Activated CD4-positive, alpha-beta memory T cell treated with anti-CD3 and anti-CD28 coated beads for 36 hours (primary cell): Measurements from ENCODE around the gene EDEM3. TPM values are rescaled to one million over a fixed set of nuclear protein-coding genes. Genes with fewer than 3 reads are reported as not detected.
A peak's percentile ranks its signal among the peaks of the same experiment; 100 is the strongest.

Experiments used
- CTCF ChIA-PET: fragments of 350-600 bp; sonication (Branson Sonifier 250); formaldehyde crosslinking; loops from one replicate; lab custom pipeline; 2021; ENCODE audit warnings: antibody characterized with exemption, inconsistent platforms; lab: Charles Lee
- POLR2A ChIA-PET: fragments of 350-600 bp; sonication (Branson Sonifier 250); formaldehyde crosslinking; loops from one replicate; lab custom pipeline; 2021; ENCODE audit warnings: antibody characterized with exemption; lab: Charles Lee
- DNase-seq: peaks from one replicate; pipeline ENCODE4 v3.0.0-alpha.2; 2020
- H3K27ac Mint-ChIP-seq: one replicate; pipeline ENCODE4 v1.8.0; 2021; ENCODE audit warnings: mixed read lengths
- H3K27me3 Mint-ChIP-seq: one replicate; pipeline ENCODE4 v1.8.0; 2021; ENCODE audit warnings: mixed read lengths
- H3K36me3 Mint-ChIP-seq: one replicate; pipeline ENCODE4 v1.8.0; 2021; ENCODE audit warnings: mixed read lengths
- H3K4me1 Mint-ChIP-seq: one replicate; pipeline ENCODE4 v1.8.0; 2021; ENCODE audit warnings: low read depth, mixed read lengths
- H3K4me3 Mint-ChIP-seq: one replicate; pipeline ENCODE4 v1.8.0; 2021; ENCODE audit warnings: mild to moderate bottlenecking, mixed read lengths
- H3K9me3 Mint-ChIP-seq: one replicate; pipeline ENCODE4 v1.8.0; 2021; ENCODE audit warnings: mixed read lengths
- intact Hi-C: fragments of 100-400 bp; cut with micrococcal nuclease; formaldehyde crosslinking; loops from one replicate; pipeline ENCODE4 v1.15.1; 2023
- total RNA-seq, 2 experiments: library from RNA; stranded (reverse); gene quantifications; one replicate each; pipeline ENCODE4 v1.2.3, GENCODE V29; 2021

Gene EDEM3
- total RNA-seq, 2 experiments from 2014 or later, result 14.5 to 15.2 TPM

DNA sequence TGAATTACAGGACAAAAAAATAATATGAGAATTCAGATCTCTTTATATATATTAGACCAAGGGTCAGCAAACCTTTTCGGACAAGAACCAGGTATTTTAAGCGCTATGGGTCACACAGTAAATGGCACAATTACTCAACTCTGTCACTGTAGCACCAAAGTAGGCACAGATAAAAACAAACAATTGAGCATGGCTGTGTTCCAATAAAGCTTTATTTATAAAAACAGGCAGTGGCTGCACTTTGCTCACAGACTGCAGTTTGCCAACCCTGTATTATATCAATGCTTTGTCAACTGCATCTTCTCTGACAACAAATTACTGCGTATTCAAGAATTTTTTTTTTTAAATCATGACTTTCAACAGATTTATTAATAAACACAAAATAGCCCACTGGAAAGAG lies 29.8 kb downstream of the EDEM3 start:
- intact Hi-C loops, result no loop called here
- Mint-ChIP-seq H3K27me3 (no peaks in the 10 kb centered on the region), H3K27ac (no peak overlapping the region), H3K9me3 (no peaks in the 10 kb centered on the region), H3K4me3 (no peak overlapping the region), H3K36me3 (peaks cover 29% of the 10 kb centered on the region), H3K4me1 (peaks cover 8% of the 10 kb centered on the region)
- ChIA-PET POLR2A (no interaction called here), CTCF (no interaction called here)
- no peak for DNase-seq

DNA sequence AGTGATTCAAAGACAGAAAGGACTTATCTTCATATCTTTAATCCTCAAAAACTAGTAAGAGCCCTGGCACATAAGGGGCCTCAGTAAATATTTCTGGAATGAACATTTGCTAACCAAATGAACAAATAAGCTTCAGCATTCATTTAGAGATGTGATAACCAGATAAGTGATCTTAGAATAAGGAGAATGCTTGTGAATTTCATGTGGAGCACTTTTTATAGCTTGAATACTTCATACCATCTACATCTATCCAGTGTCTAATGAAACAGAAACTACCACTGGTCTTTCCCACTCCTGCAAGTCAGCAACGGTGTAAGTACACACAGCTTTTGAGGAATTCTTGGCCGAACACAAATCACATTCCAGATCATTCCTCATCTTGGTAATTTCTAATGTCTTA lies 38.5 kb downstream of the EDEM3 start:
- no peak overlapping the region for H3K4me3 Mint-ChIP-seq
- CTCF ChIA-PET, result no interaction called here
- no peaks in the 10 kb centered on the region for H3K9me3 Mint-ChIP-seq
- POLR2A ChIA-PET, result interaction anchor here (0.6 kb wide), 1 partner anchor 239 kb away, joined by 3 read pairs; no protein-coding TSS in a partner anchor
- H3K4me1 Mint-ChIP-seq, result no peaks in the 10 kb centered on the region
- no peak overlapping the region for H3K27ac Mint-ChIP-seq
- intact Hi-C loops, result no loop called here
- peaks cover 34% of the 10 kb centered on the region for H3K36me3 Mint-ChIP-seq
- DNase-seq, result no peak
- H3K27me3 Mint-ChIP-seq, result no peaks in the 10 kb centered on the region

DNA sequence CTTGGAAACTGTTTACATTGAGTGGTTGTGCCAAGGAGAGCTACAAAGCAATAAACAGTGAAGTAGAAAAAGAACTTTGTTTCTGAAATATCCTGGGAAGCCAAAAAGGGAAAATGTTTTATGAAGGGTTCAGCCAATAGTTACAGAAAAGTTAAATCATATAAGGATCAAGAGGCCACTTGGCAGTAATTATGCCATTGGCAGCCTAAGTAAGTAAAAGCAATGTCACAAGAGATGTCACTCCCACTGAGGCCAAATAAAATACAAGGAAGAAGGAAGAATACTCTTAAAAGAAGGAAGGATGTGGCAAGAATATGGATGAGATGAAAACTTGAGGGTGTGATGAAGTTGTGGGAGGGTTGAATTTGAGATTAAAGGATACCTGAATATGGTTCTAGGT lies 45.2 kb downstream of the EDEM3 start:
- Mint-ChIP-seq H3K4me1 (no peaks in the 10 kb centered on the region), H3K27ac (no peak overlapping the region), H3K36me3 (peaks cover 30% of the 10 kb centered on the region), H3K27me3 (no peaks in the 10 kb centered on the region), H3K4me3 (no peak overlapping the region), H3K9me3 (no peaks in the 10 kb centered on the region)
- POLR2A ChIA-PET, result no interaction called here
- DNase-seq, result no peak
- intact Hi-C loops, result no loop called here
- CTCF ChIA-PET, result no interaction called here

DNA sequence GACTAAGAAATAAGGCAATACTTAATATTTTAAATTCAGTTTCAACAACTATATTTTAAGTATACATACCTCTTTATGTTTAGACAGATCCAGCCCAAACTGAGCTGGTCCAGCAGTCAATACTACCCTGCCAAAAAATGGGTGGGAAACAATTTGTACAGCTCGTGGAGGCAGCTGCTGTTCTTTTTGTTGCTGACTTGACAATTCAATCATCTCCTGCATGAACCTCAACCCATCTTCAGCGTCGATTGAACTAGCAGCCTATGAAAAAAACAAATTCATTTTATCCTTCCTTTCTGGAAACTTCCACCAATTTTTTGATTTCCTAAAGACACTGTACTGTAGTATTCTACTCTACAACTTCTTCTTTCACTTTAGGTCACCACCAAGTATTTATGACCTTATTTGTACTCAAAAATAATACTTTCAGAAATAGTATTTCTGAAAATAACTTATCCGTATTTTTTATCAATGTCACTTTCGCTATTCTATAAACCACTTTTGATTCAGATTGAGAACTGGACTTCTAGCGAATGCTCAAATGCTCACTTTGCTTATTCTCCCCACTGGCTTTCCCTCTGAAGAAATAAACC lies 46.5 kb downstream of the EDEM3 start:
- no peak for DNase-seq
- Mint-ChIP-seq H3K27me3 (no peaks in the 10 kb centered on the region), H3K36me3 (peaks cover 35% of the 10 kb centered on the region), H3K9me3 (no peaks in the 10 kb centered on the region), H3K4me3 (no peak overlapping the region), H3K4me1 (no peaks in the 10 kb centered on the region), H3K27ac (no peak overlapping the region)
- ChIA-PET POLR2A (no interaction called here), CTCF (interaction anchor here (1.1 to 1.2 kb wide), 2 partner anchors 97 to 274 kb away, joined by 3 to 4 read pairs; no protein-coding TSS in a partner anchor)
- intact Hi-C loops, result no loop called here

DNA sequence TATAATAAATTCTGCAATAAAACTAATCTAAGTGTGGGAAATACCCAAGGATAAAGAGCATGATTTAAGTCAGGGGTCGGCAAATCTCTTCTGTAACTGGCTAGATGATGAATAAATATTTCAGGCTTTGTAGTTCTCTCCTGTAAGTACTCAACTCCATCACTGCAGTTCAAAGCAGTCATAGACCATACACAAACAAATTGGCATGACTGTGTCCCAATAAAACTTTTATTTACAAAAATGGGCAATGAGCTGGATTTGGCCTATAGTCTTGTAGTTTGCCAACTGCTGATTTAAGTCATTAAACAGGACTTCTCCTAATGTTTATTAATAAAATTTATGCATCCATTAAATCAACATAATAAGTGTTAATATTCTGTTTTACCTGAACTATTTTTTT lies 49.4 kb downstream of the EDEM3 start:
- Mint-ChIP-seq H3K9me3 (no peaks in the 10 kb centered on the region), H3K27ac (no peak overlapping the region), H3K4me3 (no peak overlapping the region), H3K27me3 (no peaks in the 10 kb centered on the region), H3K4me1 (no peaks in the 10 kb centered on the region), H3K36me3 (peaks cover 45% of the 10 kb centered on the region)
- ChIA-PET CTCF (interaction anchor here (0.5 to 0.6 kb wide), 2 partner anchors 9 to 25 kb away, joined by 3 to 4 read pairs; no protein-coding TSS in a partner anchor), POLR2A (no interaction called here)
- intact Hi-C loops, result no loop called here
- DNase-seq, result no peak

DNA sequence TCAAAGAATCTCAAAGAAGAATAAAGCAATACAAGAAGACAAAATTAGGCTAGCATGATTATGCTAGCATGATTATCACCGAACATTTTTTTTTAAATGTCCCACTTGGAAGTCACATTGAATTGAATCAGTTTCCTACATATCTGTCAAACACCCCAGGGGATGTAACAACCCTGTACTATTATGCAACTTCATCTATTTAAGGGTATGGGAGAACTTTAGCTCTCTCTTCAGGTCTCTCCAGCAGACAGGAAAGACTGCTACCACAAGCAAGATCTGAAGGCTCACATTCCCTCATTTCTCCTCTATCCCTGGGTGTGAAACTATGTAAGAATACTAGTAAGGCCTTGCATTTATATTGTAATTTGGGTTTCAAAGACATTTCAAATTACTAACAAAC lies 52.8 kb downstream of the EDEM3 start:
- no peaks in the 10 kb centered on the region for H3K27me3 Mint-ChIP-seq
- no peaks in the 10 kb centered on the region for H3K9me3 Mint-ChIP-seq
- H3K27ac Mint-ChIP-seq, result no peak overlapping the region
- DNase-seq, result no peak
- ChIA-PET CTCF (no interaction called here), POLR2A (no interaction called here)
- intact Hi-C loops, result no loop called here
- H3K4me1 Mint-ChIP-seq, result peaks cover 2% of the 10 kb centered on the region
- H3K4me3 Mint-ChIP-seq, result no peak overlapping the region
- peaks cover 32% of the 10 kb centered on the region for H3K36me3 Mint-ChIP-seq

DNA sequence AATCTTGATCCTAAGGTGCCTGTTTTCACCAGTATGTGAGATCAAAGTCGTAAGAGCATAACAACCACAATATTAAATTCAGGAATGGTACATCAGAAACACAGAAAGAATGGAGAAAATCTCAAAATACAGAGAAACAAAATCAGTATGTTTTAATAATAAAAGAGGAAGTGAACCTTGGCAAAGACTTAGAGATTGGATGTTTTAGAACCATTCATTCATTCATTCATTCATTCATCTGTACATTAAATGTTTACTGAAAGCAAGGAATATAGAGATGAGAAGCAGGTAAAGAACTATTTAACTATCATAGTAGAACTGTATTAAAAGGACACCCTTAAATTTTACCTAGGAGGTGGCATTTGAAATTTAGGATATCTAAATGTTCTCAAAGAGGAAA lies 55.7 kb downstream of the EDEM3 start:
- Mint-ChIP-seq H3K27ac (no peak overlapping the region), H3K4me3 (no peak overlapping the region), H3K36me3 (peaks cover 31% of the 10 kb centered on the region), H3K9me3 (no peaks in the 10 kb centered on the region), H3K4me1 (peaks cover 15% of the 10 kb centered on the region), H3K27me3 (no peaks in the 10 kb centered on the region)
- intact Hi-C loops, result no loop called here
- no peak for DNase-seq
- POLR2A ChIA-PET, result no interaction called here
- CTCF ChIA-PET, result no interaction called here

DNA sequence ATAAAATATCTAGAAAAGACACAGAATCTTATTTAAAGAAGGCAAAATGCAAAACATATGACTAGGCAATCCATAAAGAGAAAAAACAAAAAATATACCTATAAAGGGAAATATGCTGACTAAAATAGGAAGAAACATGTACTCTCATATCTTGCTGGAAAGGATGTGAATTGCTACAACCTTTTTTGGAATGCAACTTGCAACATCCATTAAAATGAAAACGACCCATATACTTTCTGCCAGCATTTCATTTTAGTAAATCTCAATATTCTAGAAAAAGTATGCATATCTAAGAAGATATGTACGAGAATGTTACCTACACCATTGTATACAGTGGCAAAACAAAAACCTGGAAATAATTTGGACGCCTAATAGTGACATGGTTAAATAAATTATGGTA lies 56.6 kb downstream of the EDEM3 start:
- Mint-ChIP-seq H3K27me3 (no peaks in the 10 kb centered on the region), H3K27ac (no peak overlapping the region), H3K4me3 (no peak overlapping the region), H3K4me1 (peaks cover 15% of the 10 kb centered on the region), H3K9me3 (no peaks in the 10 kb centered on the region), H3K36me3 (peaks cover 25% of the 10 kb centered on the region)
- CTCF ChIA-PET, result interaction anchor here (0.6 kb wide), 1 partner anchor 1013 kb away, joined by 3 read pairs; no protein-coding TSS in a partner anchor
- no peak for DNase-seq
- POLR2A ChIA-PET, result no interaction called here
- intact Hi-C loops, result no loop called here

DNA sequence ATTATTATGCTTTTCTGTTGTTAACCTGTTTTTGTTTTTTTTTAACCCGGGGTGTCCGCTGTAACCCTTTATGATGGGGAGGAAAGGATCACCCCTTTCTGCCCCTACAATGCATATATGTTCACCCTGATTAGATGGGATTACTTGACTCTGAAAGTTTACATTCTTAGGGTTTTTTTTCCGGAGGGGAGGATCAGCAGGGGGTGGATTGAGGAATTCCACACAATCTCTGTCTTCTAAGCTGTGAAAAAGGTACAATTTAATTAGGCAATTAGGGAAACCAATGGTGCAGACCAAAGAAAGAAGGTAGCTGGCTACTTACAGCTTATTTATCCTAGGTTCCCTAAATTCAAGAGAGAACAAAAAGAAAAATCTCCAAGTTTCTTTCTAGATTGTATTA lies 58.3 kb downstream of the EDEM3 start:
- no peaks in the 10 kb centered on the region for H3K9me3 Mint-ChIP-seq
- H3K27ac Mint-ChIP-seq, result no peak overlapping the region
- H3K27me3 Mint-ChIP-seq, result no peaks in the 10 kb centered on the region
- peaks cover 15% of the 10 kb centered on the region for H3K4me1 Mint-ChIP-seq
- H3K4me3 Mint-ChIP-seq, result no peak overlapping the region
- no peak for DNase-seq
- CTCF ChIA-PET, result interaction anchor here (0.6 kb wide), 1 partner anchor 9 kb away, joined by 3 read pairs; no protein-coding TSS in a partner anchor
- POLR2A ChIA-PET, result no interaction called here
- intact Hi-C loops, result no loop called here
- H3K36me3 Mint-ChIP-seq, result peaks cover 22% of the 10 kb centered on the region

DNA sequence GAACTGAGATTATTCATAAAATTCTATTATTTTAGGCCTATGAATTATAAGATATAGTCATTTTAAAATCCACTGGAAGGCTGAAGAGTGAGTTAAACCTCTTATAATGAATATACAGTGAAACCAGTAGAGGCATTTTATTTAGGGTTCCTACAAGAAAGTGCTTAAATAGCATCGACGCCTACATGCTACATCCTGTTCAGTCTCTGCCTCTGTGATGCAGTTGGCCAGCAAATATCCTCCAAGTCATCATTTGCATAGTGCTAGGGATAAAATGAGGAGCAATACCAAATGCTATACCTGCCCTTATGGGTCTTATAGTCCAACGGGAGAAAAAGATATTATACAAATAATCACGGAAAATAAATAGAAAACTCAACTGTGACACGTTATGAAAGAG lies 59.6 kb downstream of the EDEM3 start:
- CTCF ChIA-PET, result no interaction called here
- Mint-ChIP-seq H3K4me1 (peaks cover 15% of the 10 kb centered on the region), H3K4me3 (no peak overlapping the region), H3K9me3 (no peaks in the 10 kb centered on the region), H3K27me3 (no peaks in the 10 kb centered on the region), H3K27ac (no peak overlapping the region), H3K36me3 (peaks cover 16% of the 10 kb centered on the region)
- POLR2A ChIA-PET, result no interaction called here
- intact Hi-C loops, result loop anchor here (2.0 kb wide), 1 partner anchor 48 kb away; no protein-coding TSS in a partner anchor
- DNase-seq, result peak; percentile 18

DNA sequence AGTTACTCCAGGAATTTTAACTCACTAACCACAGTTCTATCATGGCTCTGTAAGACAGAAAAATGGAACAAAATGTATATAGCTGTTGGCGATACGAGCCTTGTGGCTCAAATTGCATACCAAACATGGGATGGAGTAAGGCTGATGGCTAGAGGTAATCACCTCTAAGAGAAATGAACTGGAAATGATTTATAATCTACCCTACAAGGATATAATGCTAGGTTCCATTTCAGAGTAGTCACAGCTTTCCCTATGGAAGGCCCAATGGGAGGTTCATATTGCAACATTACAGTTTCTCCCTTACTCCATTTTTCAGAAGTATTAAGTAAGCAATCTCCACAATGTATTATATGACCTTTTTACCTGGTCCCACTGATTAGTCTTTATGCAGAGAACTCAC lies 61.6 kb downstream of the EDEM3 start:
- intact Hi-C loops, result no loop called here
- Mint-ChIP-seq H3K4me3 (no peak overlapping the region), H3K36me3 (peaks cover 13% of the 10 kb centered on the region), H3K27ac (no peak overlapping the region), H3K9me3 (no peaks in the 10 kb centered on the region), H3K4me1 (peaks cover 13% of the 10 kb centered on the region), H3K27me3 (no peaks in the 10 kb centered on the region)
- no peak for DNase-seq
- ChIA-PET POLR2A (interaction anchor here (0.5 kb wide), 1 partner anchor 79 kb away, joined by 3 read pairs; no protein-coding TSS in a partner anchor), CTCF (no interaction called here)

DNA sequence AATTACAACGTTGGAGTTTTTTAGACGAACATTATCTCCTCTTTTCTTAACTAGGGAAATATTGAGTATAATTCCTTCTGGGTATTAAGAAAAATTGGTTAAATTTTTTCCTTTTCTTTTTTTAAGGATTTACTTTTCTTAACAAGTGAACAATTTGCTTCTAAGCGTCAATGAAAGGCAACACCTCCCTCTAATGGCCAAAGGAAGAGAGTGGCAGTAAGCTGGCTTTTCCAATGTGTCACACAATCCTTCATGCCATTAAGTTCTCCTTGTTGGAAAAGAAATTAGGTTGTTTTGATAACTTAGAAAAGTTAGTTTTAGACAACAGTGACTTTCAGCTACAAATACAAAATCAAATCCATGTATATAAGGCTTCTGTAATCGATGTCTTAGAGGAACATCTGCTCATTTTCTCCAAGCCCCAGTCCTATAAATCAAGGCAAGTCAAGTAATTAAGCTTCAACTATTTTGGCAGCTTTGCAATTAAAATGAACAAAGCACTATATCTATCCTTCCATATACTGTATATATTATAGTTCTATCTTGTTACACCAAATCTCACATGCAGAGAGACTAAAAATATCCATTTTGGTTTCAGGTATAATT lies 62.8 kb downstream of the EDEM3 start:
- CTCF ChIA-PET, result interaction anchor here (0.7 kb wide), 2 partner anchors 466 to 616 kb away, joined by 3 read pairs; no protein-coding TSS in a partner anchor
- POLR2A ChIA-PET, result no interaction called here
- Mint-ChIP-seq H3K27ac (no peak overlapping the region), H3K27me3 (no peaks in the 10 kb centered on the region), H3K36me3 (peaks cover 13% of the 10 kb centered on the region), H3K4me1 (peaks cover 13% of the 10 kb centered on the region), H3K9me3 (no peaks in the 10 kb centered on the region), H3K4me3 (no peak overlapping the region)
- intact Hi-C loops, result no loop called here
- DNase-seq, result no peak
